Cerebellar cortex (tissue), 1 donor: ENCODE results near the gene ANKRD13D.

Source experiments
- DNase-seq: peaks from one replicate; pipeline ENCODE4 v3.0.0-alpha.2; 2015; ENCODE audit warnings: low spot score

Gene ANKRD13D

DNA sequence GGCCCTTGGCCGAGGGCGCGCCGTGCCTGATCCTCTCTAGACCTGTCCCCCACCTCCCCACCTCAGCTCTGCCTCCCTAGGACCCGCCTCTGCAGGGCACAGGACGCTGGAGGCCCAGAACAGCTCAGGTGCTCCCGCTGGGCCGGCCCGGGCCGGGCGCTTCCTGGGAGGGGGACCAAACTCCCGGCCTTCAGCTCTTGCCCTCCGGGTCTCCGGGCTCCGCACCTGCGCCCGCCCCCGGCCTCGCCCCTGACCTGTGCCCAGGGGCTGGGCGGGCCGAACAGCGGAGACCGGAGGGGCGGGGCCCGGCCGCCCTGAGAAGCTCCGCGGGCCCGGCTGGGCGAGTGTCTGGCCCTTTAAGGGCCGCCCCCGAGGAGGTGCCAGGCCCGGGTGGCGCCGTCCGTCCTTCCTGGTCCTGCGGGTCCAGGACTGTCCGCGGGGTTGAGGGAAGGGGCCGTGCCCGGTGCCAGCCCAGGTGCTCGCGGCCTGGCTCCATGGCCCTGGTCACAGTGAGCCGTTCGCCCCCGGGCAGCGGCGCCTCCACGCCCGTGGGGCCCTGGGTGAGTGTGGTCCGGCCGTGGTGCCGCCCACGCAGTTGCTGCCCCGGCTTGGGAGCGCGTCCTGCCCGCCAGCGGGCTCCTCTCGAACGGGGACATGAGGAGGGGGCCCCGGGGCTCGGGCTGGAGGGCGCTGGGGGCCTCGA is 14.2 kb downstream of the ANKRD13D start, which contains the start of gene SSH3:
SSH3 (plus strand) TSS at position 399 of the 703 bp plus-strand sequence; CDS start at position 495, 96 bp downstream.
- DNase-seq = peak; percentile 75

DNA sequence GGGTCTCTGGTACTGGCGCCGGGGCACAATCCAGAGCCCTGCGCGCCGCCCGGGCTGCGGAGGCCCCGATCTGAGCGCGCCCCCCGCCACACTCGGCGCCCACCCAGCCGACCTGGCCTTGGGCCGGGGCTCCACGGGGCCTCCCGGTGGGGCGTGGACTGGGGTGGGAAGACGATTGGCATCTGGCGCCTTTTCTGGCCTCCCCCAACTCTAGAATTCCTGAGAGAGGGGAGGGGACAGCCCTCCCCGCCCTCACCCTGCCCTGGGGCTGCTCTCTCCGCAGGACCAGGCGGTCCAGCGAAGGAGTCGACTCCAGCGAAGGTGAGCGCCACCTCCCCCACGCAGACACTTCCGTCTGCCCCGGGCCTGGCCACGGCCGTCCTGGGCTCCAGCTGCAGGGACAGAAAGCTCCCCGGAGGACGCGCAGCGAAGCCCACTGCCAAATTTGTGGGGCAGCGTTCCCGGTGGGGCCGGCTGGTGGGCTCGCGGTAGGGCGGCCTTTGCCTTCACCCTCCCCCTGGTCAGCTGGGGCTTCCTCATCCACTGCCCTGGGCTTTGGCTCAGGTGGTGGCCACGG is 14.8 kb downstream of the ANKRD13D start:
- DNase-seq = no peak

DNA sequence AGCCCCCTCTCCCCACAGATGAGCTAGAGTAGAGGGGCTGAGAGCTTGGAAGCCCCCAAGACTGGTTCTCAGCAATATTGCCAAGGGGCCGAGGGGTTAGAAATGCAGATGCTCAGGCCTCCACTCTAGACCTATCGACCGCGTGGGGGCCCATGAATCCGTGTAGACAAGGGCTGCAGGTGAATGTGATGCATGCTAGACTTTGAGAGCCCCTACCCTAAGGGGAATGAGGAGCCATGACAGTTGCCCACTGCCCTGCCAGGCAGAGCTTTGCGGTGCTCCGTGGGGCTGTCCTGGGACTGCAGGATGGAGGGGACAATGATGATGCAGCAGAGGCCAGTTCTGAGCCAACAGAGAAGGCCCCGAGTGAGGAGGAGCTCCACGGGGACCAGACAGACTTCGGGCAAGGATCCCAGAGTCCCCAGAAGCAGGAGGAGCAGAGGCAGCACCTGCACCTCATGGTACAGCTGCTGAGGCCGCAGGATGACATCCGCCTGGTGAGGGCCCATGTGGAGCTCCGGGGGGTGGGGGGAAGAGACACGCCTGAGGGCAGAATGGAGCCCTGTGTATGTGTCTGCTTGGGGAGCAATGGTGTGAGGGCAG is 15.5 kb downstream of the ANKRD13D start:
- DNase-seq = no peak

DNA sequence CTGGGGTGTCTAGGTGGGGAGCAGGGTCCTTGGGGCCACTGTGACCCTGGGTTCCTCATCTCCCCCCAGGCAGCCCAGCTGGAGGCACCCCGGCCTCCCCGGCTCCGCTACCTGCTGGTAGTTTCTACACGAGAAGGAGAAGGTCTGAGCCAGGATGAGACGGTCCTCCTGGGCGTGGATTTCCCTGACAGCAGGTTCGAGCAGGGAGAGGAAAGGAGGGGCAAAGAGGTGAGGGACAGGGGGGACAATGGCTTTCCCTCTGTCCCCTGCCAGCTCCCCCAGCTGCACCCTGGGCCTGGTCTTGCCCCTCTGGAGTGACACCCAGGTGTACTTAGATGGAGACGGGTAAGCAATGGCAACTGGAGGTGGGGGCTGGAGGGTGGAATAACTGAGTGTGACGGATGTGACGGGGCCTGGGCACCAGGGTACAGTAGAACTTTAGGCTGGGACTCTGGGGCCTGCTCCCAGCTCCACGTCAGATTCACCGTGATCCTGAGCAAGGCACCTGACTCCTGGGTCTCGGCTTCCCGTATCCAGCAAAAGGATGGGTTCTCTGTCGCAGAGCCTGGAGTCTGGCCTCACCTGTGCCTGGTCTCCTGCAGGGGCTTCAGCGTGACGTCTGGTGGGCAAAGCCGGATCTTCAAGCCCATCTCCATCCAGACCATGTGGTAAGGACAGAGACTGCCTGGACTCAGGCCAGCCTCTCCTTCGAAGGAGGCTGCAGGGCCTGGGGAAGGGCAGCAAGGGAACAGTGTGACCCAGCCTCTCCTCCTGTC is 17.9 kb downstream of the ANKRD13D start:
- no peak for DNase-seq

DNA sequence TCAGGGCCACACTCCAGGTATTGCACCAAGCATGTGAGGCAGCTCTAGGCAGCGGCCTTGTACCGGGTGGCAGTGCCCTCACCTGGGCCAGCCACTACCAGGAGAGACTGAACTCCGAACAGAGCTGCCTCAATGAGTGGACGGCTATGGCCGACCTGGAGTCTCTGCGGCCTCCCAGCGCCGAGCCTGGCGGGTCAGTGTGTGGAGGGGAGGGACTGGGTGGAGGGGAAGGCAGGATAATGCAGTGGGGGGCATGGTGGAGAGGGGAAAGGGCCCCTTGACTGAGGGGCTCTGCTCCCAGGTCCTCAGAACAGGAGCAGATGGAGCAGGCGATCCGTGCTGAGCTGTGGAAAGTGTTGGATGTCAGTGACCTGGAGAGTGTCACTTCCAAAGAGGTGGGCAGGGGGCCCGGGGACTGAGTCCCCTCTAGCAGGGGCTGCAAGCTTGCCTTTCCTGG is 18.5 kb downstream of the ANKRD13D start:
- no peak for DNase-seq

DNA sequence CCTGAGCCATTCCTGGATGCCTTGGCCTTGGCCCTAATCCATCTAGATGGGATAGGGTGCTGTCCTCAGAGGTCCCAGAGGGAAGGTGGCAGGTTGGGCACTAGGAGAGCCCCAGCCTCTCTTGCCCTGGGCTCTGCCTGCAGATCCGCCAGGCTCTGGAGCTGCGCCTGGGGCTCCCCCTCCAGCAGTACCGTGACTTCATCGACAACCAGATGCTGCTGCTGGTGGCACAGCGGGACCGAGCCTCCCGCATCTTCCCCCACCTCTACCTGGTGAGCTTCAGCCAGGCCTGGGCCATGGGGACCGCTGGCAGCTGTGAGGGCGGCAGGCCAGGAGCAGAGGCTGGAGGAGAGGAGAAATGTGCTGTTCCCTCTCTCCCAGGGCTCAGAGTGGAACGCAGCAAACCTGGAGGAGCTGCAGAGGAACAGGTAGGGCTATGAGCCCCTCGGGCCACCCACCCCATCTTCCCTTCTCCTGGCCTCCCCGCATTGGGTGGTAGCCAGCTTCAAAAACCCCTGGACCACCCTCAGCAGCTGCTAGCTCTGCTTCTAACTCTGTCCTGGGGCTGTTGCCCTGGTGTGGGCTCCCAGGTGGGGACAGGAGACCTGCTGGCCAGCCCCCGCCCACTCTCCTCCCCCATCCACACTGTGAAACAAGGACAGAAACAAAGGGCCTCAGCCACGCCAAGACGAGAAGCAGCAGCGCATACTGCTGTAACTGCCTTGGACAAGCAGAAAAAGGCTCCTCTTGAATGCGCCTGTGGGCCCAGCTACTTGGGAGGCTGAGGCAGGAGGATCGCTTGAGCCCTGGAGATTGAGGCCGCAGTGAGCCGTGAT is 19.1 kb downstream of the ANKRD13D start:
- DNase-seq = no peak

DNA sequence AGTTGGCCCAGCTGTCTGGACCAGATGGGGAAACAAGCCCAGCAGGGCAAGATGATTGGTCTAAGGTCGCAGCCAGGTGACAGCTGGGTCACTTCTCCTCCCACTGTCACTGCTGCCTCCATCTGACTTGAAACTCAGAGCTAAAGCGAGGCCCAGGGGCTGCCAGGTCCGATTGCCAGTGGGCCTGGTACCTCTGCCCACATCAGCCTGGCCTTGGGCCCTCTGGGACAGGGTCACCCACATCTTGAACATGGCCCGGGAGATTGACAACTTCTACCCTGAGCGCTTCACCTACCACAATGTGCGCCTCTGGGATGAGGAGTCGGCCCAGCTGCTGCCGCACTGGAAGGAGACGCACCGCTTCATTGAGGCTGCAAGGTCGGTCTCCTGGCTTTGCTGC is 20.1 kb downstream of the ANKRD13D start:
- DNase-seq = no peak

DNA sequence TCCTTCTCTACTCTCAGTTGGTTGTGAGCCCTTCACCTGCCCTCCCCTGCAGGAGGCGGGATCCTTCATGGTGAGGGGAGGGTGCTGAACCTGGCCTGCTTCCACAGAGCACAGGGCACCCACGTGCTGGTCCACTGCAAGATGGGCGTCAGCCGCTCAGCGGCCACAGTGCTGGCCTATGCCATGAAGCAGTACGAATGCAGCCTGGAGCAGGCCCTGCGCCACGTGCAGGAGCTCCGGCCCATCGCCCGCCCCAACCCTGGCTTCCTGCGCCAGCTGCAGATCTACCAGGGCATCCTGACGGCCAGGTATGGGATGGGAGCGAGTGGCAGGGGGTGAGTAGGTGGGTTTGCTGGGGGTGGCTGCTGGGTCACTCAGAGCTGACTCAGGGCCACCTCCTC is 20.6 kb downstream of the ANKRD13D start:
- no peak for DNase-seq

DNA sequence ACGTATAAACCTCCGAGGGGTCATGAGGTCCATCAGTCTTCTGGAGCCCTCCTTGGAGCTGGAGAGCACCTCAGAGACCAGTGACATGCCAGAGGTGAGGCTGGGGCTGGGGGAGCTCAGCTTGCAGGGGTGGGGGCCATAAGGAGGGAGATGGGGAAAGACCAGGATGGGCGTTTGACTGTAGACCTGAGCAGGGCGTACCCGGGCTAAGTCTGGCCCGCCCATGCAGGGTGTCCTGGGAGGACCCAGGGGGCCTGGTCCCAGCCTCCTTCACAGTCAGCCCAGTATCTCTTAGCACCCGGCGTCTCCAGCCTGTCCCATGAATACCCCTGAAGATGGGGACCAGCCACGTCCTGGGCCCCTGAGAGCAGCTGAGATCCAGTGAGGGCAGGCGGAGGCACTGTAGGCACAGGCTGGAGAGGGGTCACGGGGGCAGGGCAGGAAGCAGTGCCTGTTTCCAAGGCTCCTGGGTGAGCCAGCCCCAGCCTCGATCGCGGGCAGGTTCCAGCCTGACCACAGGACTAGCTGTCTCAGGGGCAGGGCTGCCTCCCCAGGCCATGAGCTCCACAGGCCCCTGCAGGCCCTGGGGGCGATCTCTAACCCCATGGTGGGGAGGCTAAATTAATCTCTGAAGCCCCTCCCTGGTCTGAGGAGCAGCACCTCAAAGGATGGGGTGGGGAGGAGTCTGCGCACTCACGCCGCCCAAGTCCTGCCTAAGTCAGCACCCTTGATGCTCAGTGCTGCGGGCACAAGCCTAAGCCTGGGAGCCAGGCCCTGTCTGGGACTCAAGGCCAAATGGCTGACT is 21.3 kb downstream of the ANKRD13D start:
- no peak for DNase-seq

DNA sequence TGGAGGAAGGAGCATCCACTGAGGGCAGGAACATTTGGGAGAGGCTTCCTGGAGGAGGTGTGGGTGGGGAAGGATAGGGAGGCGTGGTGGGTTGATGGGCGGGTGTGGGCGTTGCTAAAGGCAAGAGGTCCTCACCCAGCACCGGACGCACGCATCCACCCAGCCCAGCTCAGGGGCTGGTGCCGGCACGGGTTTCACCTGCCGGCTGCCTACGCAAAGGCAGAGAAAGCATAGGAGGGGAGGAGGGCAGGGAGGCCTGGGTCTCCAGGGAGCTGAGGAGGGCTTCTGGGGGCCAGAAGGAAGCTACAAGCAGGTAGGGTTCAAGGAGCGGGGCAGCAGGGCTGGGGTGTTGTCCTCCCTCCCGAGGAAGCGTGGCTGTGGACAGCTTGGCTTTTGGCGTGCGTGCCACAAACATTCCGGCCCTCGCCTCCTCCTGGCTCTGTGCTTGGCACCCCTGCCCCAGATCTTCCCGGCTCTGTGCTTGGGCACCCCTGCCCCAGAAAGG is 22.0 kb downstream of the ANKRD13D start:
- no peak for DNase-seq

DNA sequence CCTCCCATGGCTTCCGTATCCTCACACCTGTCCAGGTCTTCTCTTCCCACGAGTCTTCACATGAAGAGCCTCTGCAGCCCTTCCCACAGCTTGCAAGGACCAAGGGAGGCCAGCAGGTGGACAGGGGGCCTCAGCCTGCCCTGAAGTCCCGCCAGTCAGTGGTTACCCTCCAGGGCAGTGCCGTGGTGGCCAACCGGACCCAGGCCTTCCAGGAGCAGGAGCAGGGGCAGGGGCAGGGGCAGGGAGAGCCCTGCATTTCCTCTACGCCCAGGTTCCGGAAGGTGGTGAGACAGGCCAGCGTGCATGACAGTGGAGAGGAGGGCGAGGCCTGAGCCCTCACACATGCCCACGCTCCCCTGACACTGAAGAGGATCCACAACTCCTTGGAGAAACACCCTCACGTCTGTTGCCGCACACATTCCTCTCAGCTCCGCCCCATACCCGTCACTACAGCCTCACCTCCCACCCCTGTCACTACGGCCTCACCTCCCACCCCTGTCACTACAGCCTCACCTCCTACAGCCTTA is 22.5 kb downstream of the ANKRD13D start:
- no peak for DNase-seq

DNA sequence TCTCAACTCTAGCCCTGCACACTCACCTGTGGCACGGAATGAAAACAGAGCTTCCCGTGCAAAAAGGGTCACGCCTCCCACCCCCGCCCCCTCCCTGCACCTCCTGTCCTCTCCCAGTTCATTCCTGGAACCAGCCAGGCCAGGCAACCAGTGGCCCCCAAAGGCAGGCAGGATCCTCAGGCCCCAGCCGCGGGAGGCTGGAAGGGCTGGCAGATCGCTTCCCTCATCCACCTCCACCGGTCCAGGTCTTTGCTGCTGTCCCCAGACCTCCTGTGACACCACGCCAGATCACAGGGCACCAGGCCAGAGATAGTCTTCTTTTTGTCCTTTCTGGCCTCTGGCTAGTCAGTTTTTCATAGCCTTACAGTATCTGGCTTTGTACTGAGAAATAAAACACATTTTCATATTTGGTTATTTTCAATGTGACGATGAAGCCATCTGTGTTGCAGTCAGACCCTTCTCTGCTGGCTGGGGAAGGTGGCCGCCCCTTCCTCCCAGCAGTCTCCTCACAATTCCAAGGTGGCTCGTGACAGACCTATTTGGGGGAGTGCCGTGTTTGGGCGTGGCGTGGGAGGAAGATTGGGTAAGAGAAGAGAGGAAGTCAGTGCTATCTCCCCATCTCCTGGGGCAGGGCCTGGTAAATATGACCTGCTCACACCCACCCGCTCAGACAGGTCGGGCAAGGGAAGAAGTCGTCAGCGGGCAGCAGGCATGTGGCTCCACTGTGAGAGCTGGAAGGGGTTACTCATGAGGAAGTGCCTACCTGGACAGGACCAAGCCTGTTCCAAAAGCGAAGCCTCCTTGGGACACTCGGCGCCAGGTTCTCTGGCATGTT is 23.3 kb downstream of the ANKRD13D start:
- DNase-seq = no peak

DNA sequence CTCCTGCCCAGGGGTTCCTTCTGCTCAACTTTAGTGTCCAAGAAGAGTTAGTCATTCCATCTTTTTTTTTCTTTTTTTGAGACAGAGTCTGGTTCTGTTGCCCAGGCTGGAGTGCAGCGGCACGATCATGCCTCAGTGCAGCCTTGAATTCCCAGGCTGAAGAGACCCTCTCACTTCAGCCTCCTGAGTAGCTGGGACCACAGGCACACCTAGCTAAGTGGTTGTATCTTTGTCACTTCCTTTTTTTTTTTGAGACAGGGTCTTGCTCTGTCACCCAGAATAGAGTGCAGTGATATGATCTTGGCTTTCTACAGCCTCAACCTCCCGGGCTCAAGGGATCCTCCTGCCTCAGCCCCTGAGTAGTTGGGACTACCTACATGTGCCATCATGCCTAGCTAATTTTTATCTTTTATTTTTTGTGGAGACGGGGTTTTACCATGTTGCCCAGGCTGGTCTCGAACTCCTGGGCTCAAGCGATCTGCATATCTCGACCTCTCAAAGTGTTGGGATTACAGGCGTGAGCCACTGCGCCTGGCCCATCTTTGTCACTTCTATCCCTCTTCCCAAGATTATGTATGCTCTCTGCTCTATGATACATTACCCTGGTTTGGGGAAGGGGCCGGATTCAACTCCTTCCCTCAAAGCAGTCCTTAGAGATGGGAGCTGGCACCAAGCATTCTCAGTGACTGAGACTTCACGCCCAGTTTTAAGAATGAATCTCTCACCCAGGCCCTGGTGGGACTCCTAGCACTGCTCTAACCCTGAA is 24.2 kb downstream of the ANKRD13D start:
- no peak for DNase-seq

DNA sequence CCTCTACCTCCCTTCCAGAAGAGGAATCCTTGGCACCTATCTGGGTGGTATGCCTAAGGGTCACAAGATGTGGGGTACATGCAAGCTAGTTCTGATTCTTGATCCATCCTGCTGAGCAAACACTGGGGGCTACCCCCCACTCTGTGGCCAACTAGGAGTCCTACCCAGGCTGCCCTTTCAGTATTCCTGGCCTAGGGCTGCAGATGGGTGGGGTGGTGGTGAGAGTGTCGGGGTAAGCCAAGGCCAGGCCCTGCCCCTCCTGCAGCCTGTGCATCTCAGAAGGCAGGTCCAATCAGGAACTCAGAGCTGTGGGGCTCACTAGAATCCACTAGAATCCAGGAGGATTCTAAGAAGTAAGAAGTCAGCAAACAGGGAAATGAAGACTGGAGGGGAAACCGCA is 25.1 kb downstream of the ANKRD13D start:
- no peak for DNase-seq

DNA sequence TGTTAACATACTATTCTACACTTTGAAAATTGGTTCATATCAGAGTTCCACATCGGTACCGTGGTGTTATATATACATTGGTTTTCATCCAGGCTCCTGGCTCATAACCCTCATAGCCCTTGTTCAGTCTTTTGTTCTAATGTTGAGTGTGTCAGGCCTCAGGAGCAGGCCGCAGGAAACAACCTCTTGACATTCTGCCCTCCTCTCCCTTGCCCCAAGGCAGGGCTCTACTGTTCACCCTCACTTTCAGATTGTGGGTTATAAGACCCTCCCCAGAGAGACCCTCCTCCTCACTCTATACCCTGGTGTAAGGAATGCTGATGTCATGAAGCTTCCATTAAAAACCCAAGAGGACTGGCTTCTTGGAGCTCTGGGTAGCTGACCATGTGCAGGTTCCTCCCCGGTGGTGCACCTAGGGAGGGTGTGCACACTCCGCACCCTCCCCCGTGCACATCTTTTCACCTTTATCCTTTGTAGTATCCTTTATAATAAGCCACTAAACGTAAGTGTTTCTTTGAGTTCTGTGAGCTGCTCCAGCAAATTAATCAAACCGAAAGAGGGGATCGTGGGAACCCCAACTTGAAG is 26.3 kb downstream of the ANKRD13D start:
- DNase-seq = no peak

DNA sequence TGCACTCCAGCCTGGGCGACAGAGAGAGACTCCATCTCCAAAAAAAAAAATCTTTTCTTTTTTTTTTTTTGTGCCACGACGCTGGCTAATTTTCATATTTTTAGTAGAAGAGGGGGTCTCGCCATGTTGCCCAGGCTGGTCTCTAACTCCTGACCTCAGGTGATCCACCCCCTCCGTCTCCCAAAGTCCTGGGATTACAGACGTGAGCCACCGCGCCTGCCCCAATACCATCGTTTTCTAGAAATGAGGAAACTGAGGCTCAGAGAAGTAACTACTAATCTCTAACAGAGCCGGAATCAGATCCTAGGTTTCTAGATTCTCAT is 27.7 kb downstream of the ANKRD13D start:
- no peak for DNase-seq

DNA sequence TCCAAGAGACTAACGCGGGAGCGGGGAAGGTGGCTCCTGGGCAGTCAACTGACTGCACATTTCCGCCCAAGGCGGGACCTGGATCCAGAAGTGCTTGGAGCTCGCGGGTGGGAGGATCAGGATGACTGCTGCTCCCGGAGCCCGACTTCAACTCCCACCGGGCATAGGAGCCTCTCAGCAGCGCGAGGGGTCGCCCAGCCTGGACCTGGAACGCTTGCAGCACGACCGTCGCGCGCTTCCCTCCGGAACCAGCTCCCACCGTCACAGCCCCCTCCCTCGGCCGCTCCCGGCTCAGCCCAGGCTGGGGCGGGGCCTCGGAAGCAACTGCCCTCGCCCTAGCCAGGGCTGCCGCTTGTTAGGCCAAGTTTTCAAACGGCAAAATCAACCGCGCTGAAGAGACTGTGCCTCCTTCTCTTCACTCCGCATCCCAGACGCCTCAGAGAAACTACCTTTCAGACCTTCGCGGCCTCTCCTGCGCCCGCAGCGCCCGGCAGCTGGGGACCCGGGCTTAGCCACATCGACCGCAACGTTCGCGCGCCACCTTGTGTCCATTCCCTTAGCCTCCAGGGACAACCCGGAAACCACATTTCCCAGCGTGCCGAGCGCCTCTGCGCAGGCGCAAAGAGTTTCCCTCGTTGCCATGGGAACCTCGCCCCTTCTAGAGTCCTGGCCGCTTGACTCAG is 28.2 kb downstream of the ANKRD13D start:
- peak; percentile 98 for DNase-seq
